ENCODE data around the gene GALNS. TPM values are rescaled to one million over a fixed set of nuclear protein-coding genes. Genes with fewer than 3 reads are reported as not detected.

Gene GALNS
- total RNA-seq, 1 donor from 2014 or later = 32.8 TPM

DNA sequence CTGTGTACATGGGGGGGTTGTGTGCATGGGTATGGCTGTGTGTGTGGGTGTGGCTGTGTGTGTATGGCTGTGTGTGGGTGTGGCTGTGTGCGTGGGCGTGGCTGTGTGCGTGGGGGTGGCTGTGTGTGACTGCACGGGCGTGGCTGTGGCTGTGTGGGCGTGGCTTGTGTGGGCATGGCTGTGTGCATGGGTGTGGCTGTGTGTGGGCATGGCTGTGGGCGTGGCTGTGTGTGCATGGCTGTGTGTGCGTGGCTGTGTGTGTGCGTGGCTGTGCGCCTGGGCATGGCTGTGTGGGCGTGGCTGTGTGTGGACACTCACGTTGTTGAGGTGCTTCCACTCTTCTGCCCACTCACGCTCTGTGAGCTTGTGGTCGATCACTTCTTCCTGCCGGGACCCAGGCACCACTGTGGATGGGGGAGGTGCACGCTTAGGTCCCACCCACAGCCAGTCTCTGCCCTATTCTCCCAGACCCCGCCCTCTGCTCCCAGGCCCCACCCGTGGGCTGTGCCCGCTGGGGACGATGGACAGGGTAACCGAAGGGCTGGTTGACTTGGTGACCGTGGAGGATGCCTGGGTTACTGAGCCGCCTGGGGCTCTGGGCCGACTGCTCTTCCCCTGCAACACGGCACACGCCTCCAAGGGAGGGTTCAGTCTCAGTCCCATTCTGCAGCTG is 25.7 kb upstream of the GALNS start:
- intact Hi-C loops (cut with DNase I) = no loop called here
- peaks cover 22% of the 10 kb centered on the region for H3K36me3 ChIP-seq
- peaks cover 4% of the 10 kb centered on the region for H3K4me1 ChIP-seq
- DNase-seq (no peak), ATAC-seq (peak; percentile 8)
- no peaks in the 10 kb centered on the region for H3K27me3 ChIP-seq
- no peak overlapping the region for H3K4me3 ChIP-seq
- no peak overlapping the region for H3K27ac ChIP-seq
- TF ChIP-seq, protein P1, sequence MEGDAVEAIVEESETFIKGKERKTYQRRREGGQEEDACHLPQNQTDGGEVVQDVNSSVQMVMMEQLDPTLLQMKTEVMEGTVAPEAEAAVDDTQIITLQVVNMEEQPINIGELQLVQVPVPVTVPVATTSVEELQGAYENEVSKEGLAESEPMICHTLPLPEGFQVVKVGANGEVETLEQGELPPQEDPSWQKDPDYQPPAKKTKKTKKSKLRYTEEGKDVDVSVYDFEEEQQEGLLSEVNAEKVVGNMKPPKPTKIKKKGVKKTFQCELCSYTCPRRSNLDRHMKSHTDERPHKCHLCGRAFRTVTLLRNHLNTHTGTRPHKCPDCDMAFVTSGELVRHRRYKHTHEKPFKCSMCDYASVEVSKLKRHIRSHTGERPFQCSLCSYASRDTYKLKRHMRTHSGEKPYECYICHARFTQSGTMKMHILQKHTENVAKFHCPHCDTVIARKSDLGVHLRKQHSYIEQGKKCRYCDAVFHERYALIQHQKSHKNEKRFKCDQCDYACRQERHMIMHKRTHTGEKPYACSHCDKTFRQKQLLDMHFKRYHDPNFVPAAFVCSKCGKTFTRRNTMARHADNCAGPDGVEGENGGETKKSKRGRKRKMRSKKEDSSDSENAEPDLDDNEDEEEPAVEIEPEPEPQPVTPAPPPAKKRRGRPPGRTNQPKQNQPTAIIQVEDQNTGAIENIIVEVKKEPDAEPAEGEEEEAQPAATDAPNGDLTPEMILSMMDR (IDR thresholded peaks at IDR 0.05) = no peak
- no peaks in the 10 kb centered on the region for H3K9me3 ChIP-seq

DNA sequence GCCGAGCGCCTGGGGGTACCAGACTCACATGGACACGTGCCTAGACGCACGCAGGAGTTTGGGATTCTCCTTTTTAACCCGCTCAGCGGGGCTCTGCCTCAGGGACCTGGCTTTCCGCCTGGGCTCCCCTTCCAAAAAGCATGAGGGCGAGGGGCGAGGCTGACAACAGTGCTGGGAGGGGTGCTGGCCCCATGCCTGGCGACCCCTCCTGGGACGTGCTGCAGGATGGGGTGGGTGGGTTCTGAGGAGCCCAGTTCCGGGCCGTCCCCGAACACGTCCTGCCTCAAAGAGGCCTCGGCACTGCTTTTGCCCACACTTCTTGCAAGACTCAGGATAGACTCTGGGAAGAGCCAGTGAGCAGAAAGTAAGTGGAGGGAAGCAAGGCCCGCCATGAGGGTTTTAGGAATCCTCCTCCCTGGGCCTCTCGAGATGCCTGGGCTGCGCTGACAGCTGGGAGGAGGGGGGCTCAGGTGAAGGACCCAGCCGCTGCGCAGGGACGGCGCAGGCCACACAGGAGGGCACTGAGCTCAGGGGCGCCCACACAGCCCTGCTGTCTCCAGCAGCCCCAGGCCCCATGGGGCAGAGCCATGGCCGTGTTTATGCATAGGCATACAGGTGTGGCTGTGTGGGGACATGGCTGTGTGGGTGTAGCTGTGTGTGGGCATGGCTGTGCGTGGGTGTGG is 25.1 kb upstream of the GALNS start:
- peaks cover 22% of the 10 kb centered on the region for H3K36me3 ChIP-seq
- no peak overlapping the region for H3K4me3 ChIP-seq
- peaks cover 4% of the 10 kb centered on the region for H3K4me1 ChIP-seq
- TF ChIP-seq, protein P1 (IDR thresholded peaks at IDR 0.05) = no peak
- no peaks in the 10 kb centered on the region for H3K27me3 ChIP-seq
- no peak overlapping the region for H3K27ac ChIP-seq
- ATAC-seq (no peak), DNase-seq (no peak)
- no peaks in the 10 kb centered on the region for H3K9me3 ChIP-seq
- intact Hi-C loops (cut with DNase I) = no loop called here

DNA sequence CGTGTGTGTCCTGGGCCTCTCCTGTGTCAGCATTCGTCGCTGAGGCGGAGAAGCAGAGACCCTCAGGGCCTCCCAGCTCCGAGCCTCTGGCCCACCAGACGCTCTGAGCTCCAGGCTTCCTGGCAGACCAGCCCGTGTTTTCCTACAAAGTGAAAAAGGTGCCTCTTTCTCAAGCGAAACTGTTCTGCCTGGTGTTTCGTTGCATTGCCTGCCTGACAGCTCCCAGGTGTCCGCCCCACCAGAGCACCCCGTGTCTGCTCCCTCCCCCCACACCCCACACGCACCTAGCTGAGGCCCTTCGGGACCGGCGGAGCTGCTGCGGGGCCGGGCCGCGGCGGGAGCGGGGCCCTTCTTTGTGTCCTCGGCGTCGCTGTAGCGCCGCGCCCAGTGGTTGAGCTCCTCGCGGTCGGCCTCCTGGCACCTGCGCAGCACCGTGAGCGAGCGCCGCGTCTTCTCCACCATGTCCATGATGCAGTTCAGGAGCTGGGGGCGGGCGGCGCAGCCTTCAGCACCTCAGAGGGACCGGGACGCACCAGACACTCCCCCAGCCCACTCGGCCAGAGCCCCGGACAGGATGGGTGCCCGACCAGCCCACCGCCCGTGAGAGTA is 24.4 kb upstream of the GALNS start:
- H3K4me3 ChIP-seq = no peak overlapping the region
- no peaks in the 10 kb centered on the region for H3K9me3 ChIP-seq
- ATAC-seq (peak; percentile 2), DNase-seq (no peak)
- no peak overlapping the region for H3K27ac ChIP-seq
- intact Hi-C loops (cut with DNase I) = no loop called here
- TF ChIP-seq, protein P1 (IDR thresholded peaks at IDR 0.05) = no peak
- peaks cover 22% of the 10 kb centered on the region for H3K36me3 ChIP-seq
- peaks cover 3% of the 10 kb centered on the region for H3K4me1 ChIP-seq
- no peaks in the 10 kb centered on the region for H3K27me3 ChIP-seq

DNA sequence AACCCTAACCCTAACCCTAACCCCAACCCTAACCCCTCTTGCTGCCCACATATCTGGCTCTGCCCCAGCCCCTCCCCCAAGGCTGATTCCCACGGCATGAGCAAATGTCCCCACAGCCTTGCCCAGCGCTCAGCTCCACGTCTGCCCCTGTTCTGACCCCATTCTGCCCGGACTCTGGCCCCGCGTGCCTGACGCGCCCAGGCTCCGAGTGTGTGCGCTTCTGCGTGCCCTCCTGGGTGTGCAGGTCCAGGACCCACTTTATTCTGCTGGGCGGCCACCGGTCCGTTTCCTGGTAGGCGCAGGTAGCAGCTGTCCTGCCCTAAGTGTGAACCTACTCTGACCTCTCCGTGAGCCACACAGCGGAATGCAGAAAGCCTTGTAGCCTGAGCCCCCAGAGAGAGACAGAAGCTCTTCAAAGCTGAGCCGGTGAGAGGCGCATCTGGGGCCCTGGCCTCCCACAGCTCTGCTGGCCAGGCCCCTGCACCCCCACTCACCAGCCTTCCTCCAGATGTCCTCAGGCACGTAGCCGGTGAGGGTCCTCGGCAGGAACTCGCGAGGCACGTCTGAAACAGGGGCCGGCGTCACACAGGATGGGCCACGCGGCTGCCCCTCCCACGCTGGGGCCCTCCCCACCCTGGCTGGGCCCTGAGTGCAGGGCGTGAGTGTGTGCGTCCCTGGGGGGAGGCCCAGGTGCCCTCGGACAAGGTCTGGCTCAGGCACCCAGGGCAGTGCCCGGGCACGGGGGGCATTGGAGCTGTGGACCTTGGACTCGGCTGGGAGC is 23.7 kb upstream of the GALNS start:
- DNase-seq (no peak), ATAC-seq (no peak)
- H3K4me3 ChIP-seq = no peak overlapping the region

DNA sequence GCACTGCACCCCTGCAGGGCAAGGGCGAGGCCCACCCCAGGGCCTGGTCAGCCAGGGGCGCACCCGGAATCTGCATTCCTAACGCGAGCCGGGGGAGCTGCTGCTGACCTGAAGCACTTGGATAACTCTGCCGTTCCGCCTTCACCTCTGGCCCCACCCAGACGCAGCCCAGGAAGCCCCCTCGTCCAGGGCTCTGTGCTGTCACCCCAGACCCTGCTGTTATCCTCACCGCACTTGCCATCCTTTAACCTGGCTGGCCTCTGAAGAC is 23.0 kb upstream of the GALNS start:
- no peaks in the 10 kb centered on the region for H3K9me3 ChIP-seq
- no peak overlapping the region for H3K4me3 ChIP-seq
- DNase-seq (no peak), ATAC-seq (no peak)
- H3K4me1 ChIP-seq = no peaks in the 10 kb centered on the region
- H3K27ac ChIP-seq = no peak overlapping the region
- TF ChIP-seq, protein P1 (IDR thresholded peaks at IDR 0.05) = no peak
- H3K36me3 ChIP-seq = peaks cover 21% of the 10 kb centered on the region
- intact Hi-C loops (cut with DNase I) = no loop called here
- H3K27me3 ChIP-seq = no peaks in the 10 kb centered on the region

More for the DNA sequence above, 23.7 kb upstream of the GALNS start:
- Histone ChIP-seq H3K27ac (no peak overlapping the region), H3K9me3 (no peaks in the 10 kb centered on the region), H3K27me3 (no peaks in the 10 kb centered on the region), H3K4me1 (no peaks in the 10 kb centered on the region), H3K36me3 (peaks cover 22% of the 10 kb centered on the region)
- intact Hi-C loops (cut with DNase I) = no loop called here
- TF ChIP-seq, protein P1 (IDR thresholded peaks at IDR 0.05) = no peak

Measured in upper lobe of right lung (tissue), 1 donor.